Mesothelial cell of epicardium (in vitro differentiated cells): Measurements from ENCODE around the gene FHIT. TPM values are rescaled to one million over a fixed set of nuclear protein-coding genes. Genes with fewer than 3 reads are reported as not detected.

Source experiments
- DNase-seq, 2 experiments: peaks; one replicate each; pipeline ENCODE4 v3.0.0; 2021; ENCODE audit warnings: low spot score in 2 of 2; ENCODE audit not compliant: unreplicated experiment in 2 of 2
- H3K27ac Mint-ChIP-seq: 2 replicates; pipeline ENCODE4 v1.8.0; 2021; ENCODE audit warnings: mixed read lengths
- H3K27me3 Mint-ChIP-seq: 2 replicates; pipeline ENCODE4 v1.8.0; 2021; ENCODE audit warnings: low read depth, mixed read lengths
- H3K36me3 Mint-ChIP-seq: 2 replicates; pipeline ENCODE4 v1.8.0; 2021; ENCODE audit warnings: mixed read lengths
- H3K4me1 Mint-ChIP-seq: 2 replicates; pipeline ENCODE4 v1.8.0; 2021; ENCODE audit warnings: mixed read lengths
- H3K4me3 Mint-ChIP-seq: 2 replicates; pipeline ENCODE4 v1.8.0; 2021; ENCODE audit warnings: mild to moderate bottlenecking, moderate library complexity, mixed read lengths
- H3K9me3 Mint-ChIP-seq: 2 replicates; pipeline ENCODE4 v1.8.0; 2021; ENCODE audit warnings: mixed read lengths
- CTCF ChIP-seq: fragments of 200-600 bp; sonication (generic); IDR thresholded peaks from one replicate; pipeline ENCODE4 v1.5.0; 2021; ENCODE audit warnings: antibody characterized with exemption; ENCODE audit not compliant: unreplicated experiment
- total RNA-seq: library from RNA; stranded (reverse); gene quantifications from 3 replicates; pipeline ENCODE4 v1.2.1, GENCODE V29; 2021

Gene FHIT
- total RNA-seq, 1 donor from 2014 or later, result 10.7 TPM

GRCh38 chr3:61172684-61173083, 78.6 kb downstream of the FHIT start:
- no peaks in the 10 kb centered on the region for H3K27me3 Mint-ChIP-seq
- no peak overlapping the region for H3K27ac Mint-ChIP-seq
- no peaks in the 10 kb centered on the region for H3K36me3 Mint-ChIP-seq
- H3K4me1 Mint-ChIP-seq, result peaks cover 2% of the 10 kb centered on the region
- H3K9me3 Mint-ChIP-seq, result no peaks in the 10 kb centered on the region
- H3K4me3 Mint-ChIP-seq, result no peak overlapping the region
- DNase-seq, result no peak
- TF ChIP-seq CTCF, result no peak

- DNase-seq, result no peak
- Mint-ChIP-seq H3K27me3 (no peaks in the 10 kb centered on the region), H3K4me3 (no peak overlapping the region), H3K27ac (no peak overlapping the region), H3K9me3 (no peaks in the 10 kb centered on the region), H3K4me1 (peaks cover 2% of the 10 kb centered on the region), H3K36me3 (no peaks in the 10 kb centered on the region)
- no peak for TF ChIP-seq CTCF
Observed at GRCh38 chr3:61172203-61172602, 79.0 kb downstream of the FHIT start.

GRCh38 chr3:61169621-61170251, 81.5 kb downstream of the FHIT start:
- peaks cover 2% of the 10 kb centered on the region for H3K4me1 Mint-ChIP-seq
- TF ChIP-seq CTCF, result no peak
- no peak for DNase-seq
- peaks cover 6% of the 10 kb centered on the region for H3K9me3 Mint-ChIP-seq
- H3K36me3 Mint-ChIP-seq, result peaks cover 12% of the 10 kb centered on the region
- H3K27ac Mint-ChIP-seq, result no peak overlapping the region
- no peaks in the 10 kb centered on the region for H3K27me3 Mint-ChIP-seq
- no peak overlapping the region for H3K4me3 Mint-ChIP-seq

- no peak overlapping the region for H3K27ac Mint-ChIP-seq
- H3K4me1 Mint-ChIP-seq, result peaks cover 2% of the 10 kb centered on the region
- H3K36me3 Mint-ChIP-seq, result peaks cover 14% of the 10 kb centered on the region
- H3K9me3 Mint-ChIP-seq, result peaks cover 18% of the 10 kb centered on the region
- no peak for TF ChIP-seq CTCF
- H3K27me3 Mint-ChIP-seq, result no peaks in the 10 kb centered on the region
- no peak overlapping the region for H3K4me3 Mint-ChIP-seq
- DNase-seq, result no peak
Observed at GRCh38 chr3:61168286-61168685, 83.0 kb downstream of the FHIT start.

- DNase-seq, result no peak
- peaks cover 9% of the 10 kb centered on the region for H3K4me1 Mint-ChIP-seq
- H3K9me3 Mint-ChIP-seq, result peaks cover 24% of the 10 kb centered on the region
- TF ChIP-seq CTCF, result no peak
- H3K4me3 Mint-ChIP-seq, result no peak overlapping the region
- H3K27me3 Mint-ChIP-seq, result no peaks in the 10 kb centered on the region
- peaks cover 14% of the 10 kb centered on the region for H3K36me3 Mint-ChIP-seq
- H3K27ac Mint-ChIP-seq, result no peak overlapping the region
Observed at GRCh38 chr3:61162965-61163364, 88.3 kb downstream of the FHIT start.

- no peak overlapping the region for H3K27ac Mint-ChIP-seq
- no peaks in the 10 kb centered on the region for H3K27me3 Mint-ChIP-seq
- H3K4me1 Mint-ChIP-seq, result peaks cover 9% of the 10 kb centered on the region
- peaks cover 8% of the 10 kb centered on the region for H3K9me3 Mint-ChIP-seq
- DNase-seq, result no peak
- H3K4me3 Mint-ChIP-seq, result no peak overlapping the region
- no peaks in the 10 kb centered on the region for H3K36me3 Mint-ChIP-seq
- TF ChIP-seq CTCF, result no peak
Observed at GRCh38 chr3:61158667-61159066, 92.6 kb downstream of the FHIT start.
